AG04450 (cell line): Measurements from ENCODE around the gene STYXL2. TPM values are rescaled to one million over a fixed set of nuclear protein-coding genes. Genes with fewer than 3 reads are reported as not detected.

ENCODE experiments used
- CTCF ChIA-PET: fragments of 300-600, 350-600 bp; formaldehyde crosslinking; extraction: SDS; loops from one replicate; lab custom pipeline; 2022; ENCODE audit warnings: antibody characterized with exemption, inconsistent platforms; lab: Charles Lee
- POLR2A ChIA-PET: fragments of 350-600 bp; formaldehyde crosslinking; extraction: SDS; loops from one replicate; lab custom pipeline; 2021; ENCODE audit warnings: antibody characterized with exemption, inconsistent platforms; lab: Yijun Ruan, JAX
- DNase-seq: peaks from one replicate; pipeline ENCODE4 v3.0.0-alpha.2; 2011; ENCODE audit warnings: low read depth, low spot score
- H3K27ac ChIP-seq: one replicate; pipeline ENCODE4 v1.5.1; 2012; ENCODE audit warnings: low read depth, low read length, control low read depth
- H3K27me3 ChIP-seq: one replicate; pipeline ENCODE4 v1.6.0; 2012; ENCODE audit warnings: low read length; ENCODE audit not compliant: control insufficient read depth, insufficient read depth
- H3K4me3 ChIP-seq: 2 replicates; pipeline ENCODE4 v1.5.1; 2011; ENCODE audit warnings: mild to moderate bottlenecking, low read depth, low read length, control low read depth
- H3K9me3 ChIP-seq: 2 replicates; pipeline ENCODE4 v1.5.1; 2012; ENCODE audit warnings: low read length; ENCODE audit not compliant: control insufficient read depth, insufficient read depth
- CTCF ChIP-seq: IDR thresholded peaks from 2 replicates; pipeline ENCODE4 v1.5.1; 2011; ENCODE audit warnings: low read depth, low read length, control low read depth, inconsistent platforms
- polyA minus RNA-seq: library from RNA; depleted of rRNA, polyadenylated mRNA; stranded (reverse); fragments of >200 nt; gene quantifications from 2 replicates; pipeline ENCODE4 v1.2.3, GENCODE V29; 2011; rRNA and poly(A)+ RNA removed
- polyA plus RNA-seq: library from polyadenylated mRNA; depleted of rRNA; stranded (reverse); fragments of >200 nt; gene quantifications from 2 replicates; pipeline ENCODE4 v1.2.3, GENCODE V29; 2011; rRNA removed

Gene STYXL2
- polyA plus RNA-seq (not detected in 2 replicates), polyA minus RNA-seq (not detected in 2 replicates)

GRCh38 chr1:167093846-167094516 is at the start of gene STYXL2:
STYXL2 (plus strand) TSS chr1:167094075; CDS start chr1:167094850, 775 bp downstream.
- DNase-seq, result no peak
- no peak within 1 kb of the TSS for H3K27ac ChIP-seq
- ChIA-PET POLR2A (no interaction called here), CTCF (interaction anchor here (1.6 kb wide), 1 partner anchor 446 kb away, joined by 5 read pairs; no protein-coding TSS in a partner anchor)
- H3K9me3 ChIP-seq, result no peaks in the 10 kb centered on the region
- H3K27me3 ChIP-seq, result no peaks in the 10 kb centered on the region
- TF ChIP-seq CTCF, result no peak
- H3K4me3 ChIP-seq, result no peak within 1 kb of the TSS

GRCh38 chr1:167051907-167052306 is 42.0 kb upstream of the STYXL2 start:
- H3K4me3 ChIP-seq, result no peak overlapping the region
- H3K27me3 ChIP-seq, result no peaks in the 10 kb centered on the region
- TF ChIP-seq CTCF, result no peak
- no peak overlapping the region for H3K27ac ChIP-seq
- ChIA-PET CTCF (no interaction called here), POLR2A (no interaction called here)
- no peaks in the 10 kb centered on the region for H3K9me3 ChIP-seq
- DNase-seq, result no peak

GRCh38 chr1:167052389-167052788 is 41.5 kb upstream of the STYXL2 start:
- Histone ChIP-seq H3K27me3 (no peaks in the 10 kb centered on the region), H3K9me3 (no peaks in the 10 kb centered on the region), H3K27ac (no peak overlapping the region), H3K4me3 (no peak overlapping the region)
- ChIA-PET POLR2A (no interaction called here), CTCF (no interaction called here)
- no peak for DNase-seq
- TF ChIP-seq CTCF, result peak; percentile 46

- no peaks in the 10 kb centered on the region for H3K27me3 ChIP-seq
- ChIA-PET CTCF (no interaction called here), POLR2A (no interaction called here)
- no peak for DNase-seq
- H3K9me3 ChIP-seq, result no peaks in the 10 kb centered on the region
- H3K4me3 ChIP-seq, result no peak overlapping the region
- TF ChIP-seq CTCF, result no peak
- no peak overlapping the region for H3K27ac ChIP-seq
These were observed 39.3 kb upstream of the STYXL2 start for GRCh38 chr1:167054531-167054930.

- Histone ChIP-seq H3K27me3 (no peaks in the 10 kb centered on the region), H3K27ac (no peak overlapping the region), H3K9me3 (no peaks in the 10 kb centered on the region), H3K4me3 (no peak overlapping the region)
- no peak for DNase-seq
- no peak for TF ChIP-seq CTCF
- ChIA-PET POLR2A (no interaction called here), CTCF (interaction anchor here (7.6 kb wide), 1 partner anchor 144 kb away, joined by 284 read pairs; no protein-coding TSS in a partner anchor)
These were observed 38.8 kb upstream of the STYXL2 start for GRCh38 chr1:167054946-167055630.
